ENCODE measurements around the gene ZYX.

GRCh38 chr7:143352531-143353002 is 28.6 kb upstream of the ZYX start:
- TF ChIP-seq CTCF (IDR thresholded peaks at IDR 0.05) (no peak), AR (CRISPR knock-in tag; IDR thresholded peaks at IDR 0.05) (no peak), USF2 (CRISPR knock-in tag; IDR thresholded peaks at IDR 0.05) (no peak), JAZF1 (CRISPR knock-in tag; IDR thresholded peaks at IDR 0.05) (no peak), ARID4B (CRISPR knock-in tag; IDR thresholded peaks at IDR 0.05; ENCODE audit: borderline replicate concordance) (no peak), MAX (CRISPR knock-in tag; IDR thresholded peaks at IDR 0.05) (no peak), SP1 (CRISPR knock-in tag; conservative IDR thresholded peaks at IDR 0.05) (no peak), PRRX2 (CRISPR knock-in tag; IDR thresholded peaks at IDR 0.05) (no peak), CDX4 (CRISPR knock-in tag; IDR thresholded peaks at IDR 0.05; ENCODE audit: borderline replicate concordance) (no peak), SMAD4 (CRISPR knock-in tag; IDR thresholded peaks at IDR 0.05) (no peak), FOXK1 (CRISPR knock-in tag; IDR thresholded peaks at IDR 0.05) (no peak), NFYB (CRISPR knock-in tag; conservative IDR thresholded peaks at IDR 0.05; ENCODE audit: low read depth) (no peak), TEAD1 (CRISPR knock-in tag; IDR thresholded peaks at IDR 0.05) (no peak), NR2C2 (CRISPR knock-in tag; IDR thresholded peaks at IDR 0.05) (no peak)

All from WTC11 (cell line).